Iris pigment epithelial cell (primary cell): ENCODE data around the gene ZXDC.

Experiments
- DNase-seq: peaks from one replicate; pipeline ENCODE4 v3.0.0-alpha.2; 2011; ENCODE audit warnings: low read depth

ZXDC gene

DNA sequence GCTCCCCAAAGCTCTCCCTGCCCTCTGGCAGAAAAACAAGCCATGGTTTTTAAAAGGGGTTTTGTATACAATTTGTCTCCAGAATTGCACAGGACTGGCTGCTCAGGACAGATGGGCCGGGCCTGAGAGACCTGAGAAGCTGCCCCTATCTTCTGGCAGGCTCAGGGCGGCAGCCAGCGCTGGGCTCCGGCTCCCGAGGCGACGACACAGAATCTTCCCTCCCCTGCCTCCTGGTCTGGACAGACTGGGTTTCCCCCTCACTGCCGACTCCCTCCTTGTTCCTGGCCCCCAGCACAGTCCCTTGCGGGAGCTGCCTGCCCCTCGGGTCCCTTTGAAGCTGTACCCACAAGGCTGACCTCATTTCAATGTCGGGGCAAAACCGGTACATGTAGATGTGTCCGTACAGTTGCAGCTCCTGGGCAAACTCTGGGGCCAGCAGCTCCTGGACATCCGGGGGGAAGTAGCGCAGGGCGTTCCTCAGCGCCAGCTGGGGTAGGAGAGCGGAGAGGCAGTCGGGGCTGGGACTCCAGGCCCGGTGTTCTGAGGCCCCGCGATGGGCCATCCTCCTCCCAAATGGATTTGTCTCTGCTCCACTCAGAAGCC lies 34.7 kb upstream of the ZXDC start:
- DNase-seq = no peak

DNA sequence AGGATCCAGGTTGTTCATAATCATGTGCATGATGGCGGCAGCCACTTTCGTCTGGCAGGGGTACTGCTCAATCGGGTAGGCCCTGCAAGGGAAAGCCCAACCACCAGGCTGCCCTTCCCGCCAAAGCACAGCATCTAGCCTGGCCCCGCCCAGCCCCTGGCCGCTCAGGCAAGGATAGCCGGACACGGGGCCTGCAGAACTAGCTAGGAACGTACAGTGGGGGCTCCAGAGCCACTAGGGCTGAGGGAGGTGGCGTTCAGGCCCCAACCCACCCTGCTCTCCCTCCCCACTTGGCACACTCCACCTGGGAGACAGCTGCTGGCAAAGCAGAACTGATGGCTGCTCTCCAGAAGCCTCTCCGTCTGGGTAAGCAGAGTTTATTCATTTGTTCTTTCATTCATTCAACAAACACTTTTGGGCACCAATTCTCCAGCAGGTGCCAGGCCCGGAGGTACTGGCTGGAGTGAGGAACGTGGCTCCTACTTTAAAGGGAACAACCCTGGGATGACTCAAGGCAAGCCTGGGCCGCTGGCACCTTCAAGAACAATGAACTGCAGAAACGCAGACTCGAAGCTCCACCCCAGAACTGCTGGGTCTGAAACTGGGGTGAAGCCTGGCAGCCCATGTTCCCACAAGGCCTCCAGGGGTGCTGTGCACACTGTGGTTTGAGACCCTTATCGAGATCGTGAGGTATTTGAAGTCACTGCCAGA lies 34.1 kb upstream of the ZXDC start:
- DNase-seq = no peak

DNA sequence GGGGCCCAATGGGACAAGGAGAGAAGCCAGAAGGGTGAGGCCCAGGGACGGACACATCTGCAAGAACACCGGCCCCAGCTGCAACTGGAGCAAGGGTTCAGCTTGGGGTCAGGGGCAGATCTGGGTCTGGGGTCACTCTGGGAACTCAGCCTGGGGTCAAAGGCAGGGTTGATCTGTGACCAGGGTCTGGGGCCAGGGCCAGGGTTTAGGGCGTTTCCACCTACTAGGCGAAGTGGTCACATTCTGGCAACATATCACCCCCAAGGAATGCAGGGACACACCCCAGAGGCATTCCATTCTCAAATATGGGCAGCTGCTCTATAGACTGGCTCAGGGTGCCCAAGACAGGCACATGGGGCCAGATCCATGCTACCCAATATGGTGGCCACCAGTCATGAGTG lies 32.9 kb upstream of the ZXDC start:
- no peak for DNase-seq

DNA sequence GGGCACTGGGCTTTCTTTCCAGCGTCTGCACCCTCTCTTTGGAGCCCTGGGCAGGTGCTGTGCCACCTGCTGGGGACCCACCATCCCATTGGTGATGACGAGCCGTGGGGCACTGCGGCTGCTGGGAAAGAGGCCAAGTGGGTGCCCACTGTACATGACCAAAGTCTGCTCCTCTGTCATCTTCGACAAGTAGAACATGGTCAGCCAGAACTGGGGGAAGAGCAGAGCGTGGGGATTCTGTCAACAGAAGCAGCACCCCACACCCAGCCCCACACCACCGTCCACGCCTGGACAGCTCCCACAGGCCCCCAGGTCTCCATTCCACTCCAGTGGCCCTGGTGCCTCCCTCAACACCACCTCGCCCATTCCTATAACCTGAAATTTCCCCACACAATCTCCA lies 32.2 kb upstream of the ZXDC start:
- no peak for DNase-seq

DNA sequence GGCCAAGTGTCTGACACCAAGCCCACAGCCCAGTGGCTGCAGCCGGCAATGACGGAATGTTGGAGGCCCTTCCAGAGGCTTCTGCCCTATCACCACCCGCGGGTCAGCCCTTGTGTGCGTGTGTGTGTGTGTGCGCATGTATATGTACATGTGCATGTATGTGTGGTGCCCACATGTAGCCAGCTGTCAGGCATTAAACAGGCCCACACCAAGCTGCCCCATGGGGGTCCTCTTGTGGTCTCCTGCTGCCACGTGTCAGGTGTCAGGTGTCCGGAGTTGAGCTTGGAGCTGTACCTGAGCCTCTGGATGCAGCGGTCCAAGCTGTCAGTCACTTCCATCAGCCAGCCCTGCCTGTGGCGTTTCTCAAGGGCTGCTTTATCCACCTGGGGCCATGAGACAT lies 28.0 kb upstream of the ZXDC start:
- DNase-seq = no peak

DNA sequence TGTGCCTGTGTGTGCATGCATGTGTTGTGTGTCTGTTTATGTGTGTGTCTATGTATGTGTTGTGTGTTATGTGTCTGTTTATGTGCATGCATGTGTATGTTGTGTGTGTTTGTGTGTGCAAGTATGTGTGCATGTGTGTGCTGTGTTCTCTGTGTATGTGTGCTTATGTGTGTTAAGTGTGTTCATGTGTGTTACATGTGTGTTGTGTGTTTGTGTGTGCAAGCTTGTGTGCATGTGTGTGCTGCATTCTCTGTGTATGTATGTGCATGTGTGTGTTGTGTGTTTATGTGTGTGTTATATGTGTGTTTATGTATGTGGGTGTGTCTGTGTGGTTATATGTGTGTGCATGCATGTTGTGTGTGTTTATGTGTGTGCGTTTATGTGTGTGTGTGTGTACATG lies 27.0 kb upstream of the ZXDC start:
- no peak for DNase-seq

DNA sequence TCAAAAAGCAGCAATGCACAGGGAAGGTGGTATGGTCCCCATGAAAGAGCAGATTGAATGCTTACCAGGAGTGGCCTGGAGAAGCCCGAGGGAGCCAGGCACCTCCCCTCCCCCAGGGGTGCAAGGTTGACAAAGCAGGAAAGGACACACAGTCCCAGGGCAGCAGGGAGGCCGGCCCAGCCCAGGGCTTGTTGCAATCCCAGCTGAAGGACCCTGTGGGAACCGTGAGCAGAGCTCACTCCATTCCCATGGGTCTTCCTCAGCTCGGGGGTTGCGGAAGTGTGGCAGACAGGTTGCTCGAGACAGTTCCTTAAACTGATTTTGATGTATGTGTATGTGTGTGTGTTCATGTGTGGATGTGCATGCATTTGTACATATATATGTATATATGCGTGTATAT lies 26.0 kb upstream of the ZXDC start:
- no peak for DNase-seq

DNA sequence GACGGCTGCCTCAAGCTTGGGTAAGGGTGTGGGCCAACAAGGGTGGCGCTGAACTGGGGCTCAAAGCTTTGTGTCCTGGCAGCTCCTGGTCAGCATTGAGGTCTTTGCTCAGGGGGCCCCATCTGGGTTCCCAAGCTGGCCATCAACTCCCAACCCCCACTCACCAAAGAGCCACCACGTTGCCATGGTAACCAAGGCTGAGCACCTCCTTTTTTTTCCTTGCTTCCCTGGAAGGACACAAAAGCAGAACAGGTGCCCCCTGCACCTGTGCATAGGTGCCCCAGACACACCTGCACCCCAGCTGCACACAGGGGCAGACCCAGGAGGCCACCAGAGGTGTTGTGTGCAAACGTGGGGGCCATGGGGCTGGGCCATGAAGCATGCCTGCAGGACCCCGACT lies 25.4 kb upstream of the ZXDC start:
- DNase-seq = no peak

DNA sequence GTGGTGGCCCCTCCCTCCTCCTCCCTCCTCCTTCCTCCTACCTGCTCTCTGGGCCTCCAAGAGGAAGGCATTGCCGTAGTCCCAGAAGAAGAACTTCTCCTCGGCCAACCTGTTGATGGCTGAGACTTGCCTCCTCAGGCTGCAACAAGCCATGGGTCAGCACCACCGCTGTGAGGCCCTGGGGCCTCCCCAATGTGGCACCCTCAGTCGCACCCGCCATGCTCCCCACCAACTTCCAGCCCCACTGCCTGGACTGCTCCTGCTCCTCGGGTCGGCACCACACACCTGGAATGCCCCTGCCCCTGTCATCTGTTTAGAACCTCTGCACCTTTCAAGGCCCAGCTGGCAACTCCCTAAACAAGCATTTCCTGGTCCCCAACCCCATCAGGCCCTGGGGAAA lies 24.3 kb upstream of the ZXDC start:
- no peak for DNase-seq

DNA sequence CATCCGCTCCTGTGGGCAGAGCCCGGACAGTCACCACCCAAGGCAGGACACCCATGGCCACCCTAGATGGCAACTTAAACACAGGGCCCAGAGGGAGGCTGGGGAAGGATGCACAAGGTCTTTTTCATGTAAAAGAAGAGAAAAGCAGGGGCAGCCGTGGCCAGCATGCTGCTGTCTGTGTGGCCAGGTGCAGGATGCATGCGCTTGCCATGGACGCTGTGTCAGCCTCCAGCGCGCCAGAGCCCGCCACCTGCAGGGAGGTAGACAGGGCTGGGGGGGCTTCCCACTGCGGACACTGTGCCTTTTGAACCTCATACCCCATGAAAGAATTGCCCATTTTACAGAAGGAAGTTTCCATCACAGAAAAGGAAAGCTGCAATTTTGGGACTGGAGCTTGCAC lies 23.7 kb upstream of the ZXDC start:
- no peak for DNase-seq

DNA sequence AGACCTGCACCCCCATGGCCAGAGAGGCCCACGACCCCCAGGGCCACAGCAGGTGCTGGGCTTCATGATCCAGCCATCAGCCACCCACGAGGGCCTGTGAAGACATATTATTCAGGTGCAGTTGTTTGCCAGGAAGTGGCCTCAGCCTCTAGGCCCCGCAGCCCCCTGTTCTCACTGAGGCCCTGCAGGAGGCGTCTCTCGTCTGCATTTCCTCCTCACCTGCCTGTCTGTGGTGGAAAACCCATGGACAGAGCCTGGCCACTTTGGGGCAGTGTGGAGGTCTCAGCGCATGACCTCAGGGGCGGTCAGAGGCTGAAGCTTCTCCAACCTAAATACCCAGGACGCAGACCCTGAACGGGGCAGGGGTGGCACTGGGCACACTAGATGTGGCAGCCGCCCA lies 23.2 kb upstream of the ZXDC start:
- no peak for DNase-seq

DNA sequence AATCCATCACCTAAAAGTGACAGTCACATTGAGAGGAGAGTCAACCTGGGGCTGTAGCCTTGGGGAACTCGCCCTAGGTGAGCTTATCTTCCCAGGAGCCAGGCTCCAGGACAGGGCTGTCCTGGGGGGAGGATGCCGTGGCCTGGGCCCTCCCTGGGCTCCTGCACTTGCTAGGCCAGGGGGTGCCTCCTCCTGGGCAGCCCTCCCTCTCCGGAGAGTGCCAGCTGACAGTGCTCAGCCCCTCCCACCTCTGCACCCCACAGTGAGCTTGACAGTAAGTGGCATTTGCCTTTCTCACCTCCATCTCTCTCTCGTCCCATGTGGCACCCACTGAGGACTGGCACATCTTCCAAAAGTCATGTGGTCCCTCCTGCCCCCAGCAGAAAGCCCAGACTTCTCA lies 22.8 kb upstream of the ZXDC start:
- no peak for DNase-seq

DNA sequence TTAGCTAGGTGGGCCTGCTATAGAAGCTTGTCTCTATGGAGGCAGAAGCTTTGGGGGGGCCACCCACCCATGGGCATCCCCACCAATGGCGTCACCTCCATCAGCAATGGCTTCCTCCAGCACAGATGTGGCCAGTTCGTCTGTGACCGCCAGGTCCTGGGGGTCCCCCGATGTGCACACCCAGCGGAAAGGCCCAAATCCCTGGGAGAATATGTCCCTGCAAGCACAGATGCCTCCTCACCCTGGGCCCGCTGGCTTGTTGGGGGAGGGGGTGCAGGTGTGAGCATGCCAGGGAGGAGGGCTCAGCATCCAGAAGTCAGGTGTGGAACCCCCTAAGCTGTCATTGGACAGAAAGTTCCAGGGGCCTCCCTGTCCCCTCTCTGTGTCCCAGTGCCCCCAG lies 22.3 kb upstream of the ZXDC start:
- DNase-seq = no peak

DNA sequence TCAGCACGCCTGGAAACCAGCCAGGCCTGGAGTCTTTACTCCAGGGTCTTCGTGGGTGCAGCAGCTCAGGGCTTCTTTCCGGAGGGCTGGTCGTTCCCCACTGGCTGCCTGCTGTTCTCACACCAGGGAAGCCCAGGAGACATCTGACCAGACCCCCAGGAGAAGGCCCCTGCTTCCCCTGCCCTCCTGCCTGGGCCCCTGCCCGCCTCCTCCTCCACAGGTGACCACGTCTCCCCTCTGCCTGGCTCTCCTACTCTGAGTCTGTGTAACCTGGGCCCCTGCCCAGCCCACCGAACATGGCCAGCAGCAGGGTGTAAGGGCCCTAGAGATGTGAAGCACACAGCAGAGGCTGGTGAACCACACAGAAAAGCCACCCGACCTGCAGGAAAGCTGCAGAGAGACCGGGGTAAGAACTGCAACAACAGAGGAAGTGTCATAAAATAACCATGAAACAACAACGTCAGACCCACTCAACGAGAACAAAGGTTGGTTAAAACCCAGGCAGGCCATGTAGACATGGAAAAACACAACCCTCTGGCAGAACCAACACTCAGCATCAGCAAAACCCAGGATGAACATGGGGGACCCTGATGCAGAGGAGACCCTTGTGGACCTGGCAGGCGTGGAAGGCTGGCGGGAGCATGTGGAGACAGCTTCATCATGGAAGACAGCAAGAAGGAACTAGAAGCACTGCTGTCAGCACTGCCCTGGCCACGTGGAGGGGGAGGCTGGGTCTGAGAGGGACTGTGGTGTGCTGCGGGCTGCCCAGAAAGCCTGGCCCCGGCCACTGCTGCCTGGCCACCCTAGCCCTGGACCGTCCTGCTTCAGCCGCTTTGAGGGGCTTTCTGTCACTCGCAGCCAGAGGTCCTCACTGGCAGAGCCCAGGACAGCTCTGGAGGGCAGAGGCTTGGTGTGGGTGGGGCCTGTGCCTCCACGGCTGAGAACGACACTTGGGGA lies 21.5 kb upstream of the ZXDC start:
- no peak for DNase-seq

DNA sequence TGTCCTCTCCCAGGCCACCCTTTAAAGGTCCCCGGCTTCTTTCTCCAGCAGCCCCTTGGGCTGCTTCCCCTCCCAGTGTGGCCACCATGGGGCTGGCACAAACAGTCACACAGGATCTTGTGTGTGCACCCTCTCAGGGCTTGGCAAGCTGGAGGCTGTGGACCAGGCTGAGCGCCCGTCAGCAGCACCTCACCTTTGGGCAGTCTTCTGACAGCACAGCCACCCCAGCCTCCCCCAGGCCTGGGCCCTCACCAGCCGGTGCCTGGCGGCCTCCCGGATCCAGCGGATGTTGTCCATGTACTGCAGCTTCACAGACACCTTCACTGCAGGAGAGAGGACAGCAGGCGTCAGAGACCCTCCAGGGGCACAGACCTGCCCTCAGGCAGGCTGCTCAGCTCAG lies 20.1 kb upstream of the ZXDC start:
- DNase-seq = no peak

DNA sequence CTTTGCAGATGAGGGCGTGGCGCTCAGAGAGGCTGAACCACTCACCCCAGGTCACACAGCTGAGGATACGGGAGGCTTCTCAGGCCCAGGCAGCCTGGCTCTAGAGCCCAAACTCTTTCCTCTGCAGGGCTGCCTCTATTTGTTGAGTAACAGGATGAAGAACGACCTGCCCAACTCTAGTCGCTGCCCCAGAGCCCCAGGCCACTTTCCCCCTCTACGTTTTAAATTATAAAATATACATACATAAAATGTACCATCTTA lies 19.2 kb upstream of the ZXDC start:
- DNase-seq = no peak

DNA sequence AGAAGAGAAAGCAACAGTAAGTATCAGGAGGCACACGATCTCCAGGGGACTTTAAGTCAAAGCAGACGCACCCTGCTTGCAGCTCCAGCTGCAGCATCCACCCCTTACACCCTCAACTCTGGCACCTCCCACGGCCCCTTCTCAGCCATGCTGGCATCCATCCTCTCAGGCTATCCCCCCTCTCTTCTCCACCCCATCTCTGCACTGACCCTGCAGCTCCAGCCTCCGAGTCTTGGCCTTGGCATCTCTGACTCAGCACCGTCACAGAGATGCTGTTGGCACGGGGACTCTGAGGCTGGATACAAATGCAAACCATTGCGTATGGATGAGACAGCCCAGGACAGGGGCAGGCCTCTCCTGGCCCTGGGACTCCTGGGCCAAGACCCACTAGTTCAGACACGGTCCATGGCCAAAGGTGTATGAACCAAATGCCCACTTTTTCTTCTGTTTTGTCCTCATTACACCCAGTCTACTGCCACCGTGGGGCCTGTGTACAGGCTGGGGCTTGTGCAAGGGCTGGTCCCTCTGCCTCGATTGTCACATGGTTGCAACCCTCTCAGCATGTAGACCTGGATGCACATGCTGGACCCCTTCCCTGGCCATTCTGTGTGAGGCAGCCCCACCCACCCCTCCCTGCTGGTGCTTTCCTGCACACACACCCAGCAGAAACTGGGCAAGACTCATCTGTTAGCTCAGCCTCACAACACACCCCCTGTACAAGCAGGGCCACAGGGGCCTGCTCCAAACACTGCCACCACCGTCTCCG lies 18.7 kb upstream of the ZXDC start:
- no peak for DNase-seq

DNA sequence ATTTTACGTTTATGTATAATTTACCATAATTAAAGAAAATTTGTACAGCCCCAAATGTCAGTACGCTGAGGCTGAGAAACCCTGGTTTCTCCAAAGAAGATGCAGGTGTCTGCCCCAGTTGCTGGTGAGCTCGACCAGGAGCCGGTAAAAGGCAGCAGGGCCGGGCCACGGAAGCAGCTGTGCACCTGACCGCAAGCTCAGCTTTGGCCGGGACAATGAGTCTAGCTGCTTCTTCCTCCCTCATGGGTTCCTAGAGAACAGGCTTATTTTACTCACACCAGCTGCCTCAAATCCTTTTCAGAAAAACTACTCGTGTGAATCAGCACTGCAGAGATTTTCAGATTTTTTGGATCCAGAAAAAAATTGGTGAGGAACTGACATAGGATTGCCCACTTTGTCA lies 18.0 kb upstream of the ZXDC start:
- no peak for DNase-seq

DNA sequence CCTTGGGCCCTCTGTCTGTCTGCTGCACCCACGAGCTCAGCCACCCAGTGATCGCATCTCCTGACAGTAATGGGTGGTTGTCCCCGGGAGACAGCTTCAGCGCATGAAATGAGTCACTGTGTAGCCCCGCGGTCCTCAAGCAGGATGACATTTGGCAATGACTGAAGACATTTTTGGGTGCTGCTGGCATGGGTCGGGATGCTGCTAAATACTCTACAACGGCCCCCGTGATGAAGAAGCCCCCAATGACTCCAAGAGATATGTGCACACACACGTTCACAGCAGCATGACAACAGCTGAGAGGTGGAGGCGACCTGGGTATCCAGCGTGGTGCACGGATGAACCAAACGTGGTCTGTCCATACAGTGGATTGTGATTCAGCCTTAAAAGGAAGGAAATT lies 17.4 kb upstream of the ZXDC start:
- DNase-seq = no peak

DNA sequence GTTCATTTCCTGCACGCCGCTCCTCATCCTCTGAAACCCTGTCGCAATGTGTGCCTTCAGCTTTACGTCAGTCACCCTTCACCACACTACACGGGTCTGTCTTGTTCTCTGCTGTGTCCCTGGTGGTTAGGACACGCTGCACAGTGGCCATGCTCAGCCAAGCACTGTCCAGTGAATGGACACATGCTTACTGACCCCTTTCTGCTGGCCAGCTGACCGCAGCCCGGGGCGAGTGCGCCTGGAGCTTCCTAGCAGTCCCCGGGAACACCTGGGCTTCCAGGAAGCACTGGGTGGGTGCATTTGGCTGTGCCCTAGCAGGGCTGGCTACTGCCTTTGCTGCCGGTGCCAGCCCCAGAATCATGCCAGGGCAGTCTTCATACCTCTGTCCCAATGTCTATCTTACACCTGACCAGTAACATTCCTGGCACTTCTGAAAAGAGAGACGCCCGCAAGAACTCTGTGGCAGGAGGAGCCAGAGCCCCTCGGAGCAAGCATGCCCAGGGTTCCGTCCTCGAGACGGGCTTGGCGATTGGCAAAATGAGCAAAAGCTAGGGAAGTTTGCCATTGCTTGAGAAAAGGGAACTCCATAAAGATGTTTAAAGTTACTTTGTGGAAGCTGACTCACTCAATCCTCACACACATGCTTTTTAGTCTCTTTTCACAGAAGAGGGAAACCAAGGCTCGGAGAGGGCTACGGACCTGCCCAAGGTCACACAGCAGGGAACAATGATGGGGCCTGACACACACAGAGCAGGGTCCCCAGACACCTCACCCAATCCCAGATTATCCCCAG lies 15.7 kb upstream of the ZXDC start:
- no peak for DNase-seq

DNA sequence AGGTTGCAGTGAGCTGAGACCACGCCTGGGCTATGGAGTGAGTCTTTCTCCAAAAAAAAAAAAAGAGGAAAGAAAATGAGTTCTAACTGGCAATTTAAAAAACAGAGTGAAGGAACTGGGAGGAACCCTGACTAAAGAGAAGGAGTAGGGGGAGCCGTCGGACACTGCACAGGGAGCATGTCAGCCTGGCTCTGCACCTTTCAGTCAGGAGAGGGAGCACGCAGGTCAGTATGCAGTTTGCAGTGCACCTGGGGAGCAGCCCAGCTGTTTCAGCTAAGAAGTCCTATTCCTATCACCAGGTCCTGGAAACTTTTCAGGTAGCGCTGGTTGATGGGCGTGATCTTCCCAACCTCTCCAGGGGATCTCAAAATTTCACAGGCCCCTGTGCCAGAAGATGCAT lies 14.9 kb upstream of the ZXDC start:
- no peak for DNase-seq
